WI38 (cell line): Measurements from ENCODE around the gene ATOSA.

Experiments
- H3K4me3 ChIP-seq: 2 replicates; pipeline ENCODE4 v1.5.1; 2011; ENCODE audit warnings: low read depth, mild to moderate bottlenecking, control low read depth, low read length
- TF ChIP-seq, protein P1 (sequence below): IDR thresholded peaks from 2 replicates; pipeline ENCODE4 v1.5.1; 2012; ENCODE audit warnings: low read depth, mild to moderate bottlenecking, control low read depth, low read length

Gene ATOSA

DNA sequence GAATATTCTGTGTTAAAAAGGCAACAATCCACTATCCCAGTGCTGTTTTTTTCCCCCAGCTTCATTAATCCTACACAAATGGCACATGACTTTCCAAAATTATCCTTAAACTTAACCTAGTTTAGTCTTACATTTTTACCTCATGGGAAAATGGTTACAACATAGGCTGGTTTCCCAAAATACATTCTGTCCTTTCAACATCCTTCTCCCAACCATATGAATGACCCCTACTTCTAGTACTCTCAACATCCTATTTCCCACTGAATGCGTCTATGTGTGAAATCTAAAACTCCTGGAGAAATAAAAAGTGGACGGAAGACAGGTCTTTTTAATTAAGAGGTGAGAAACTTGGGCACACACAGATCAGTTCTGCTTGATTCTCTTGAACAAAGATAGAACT, 33.3 kb downstream of the ATOSA start:
- TF ChIP-seq, protein P1, sequence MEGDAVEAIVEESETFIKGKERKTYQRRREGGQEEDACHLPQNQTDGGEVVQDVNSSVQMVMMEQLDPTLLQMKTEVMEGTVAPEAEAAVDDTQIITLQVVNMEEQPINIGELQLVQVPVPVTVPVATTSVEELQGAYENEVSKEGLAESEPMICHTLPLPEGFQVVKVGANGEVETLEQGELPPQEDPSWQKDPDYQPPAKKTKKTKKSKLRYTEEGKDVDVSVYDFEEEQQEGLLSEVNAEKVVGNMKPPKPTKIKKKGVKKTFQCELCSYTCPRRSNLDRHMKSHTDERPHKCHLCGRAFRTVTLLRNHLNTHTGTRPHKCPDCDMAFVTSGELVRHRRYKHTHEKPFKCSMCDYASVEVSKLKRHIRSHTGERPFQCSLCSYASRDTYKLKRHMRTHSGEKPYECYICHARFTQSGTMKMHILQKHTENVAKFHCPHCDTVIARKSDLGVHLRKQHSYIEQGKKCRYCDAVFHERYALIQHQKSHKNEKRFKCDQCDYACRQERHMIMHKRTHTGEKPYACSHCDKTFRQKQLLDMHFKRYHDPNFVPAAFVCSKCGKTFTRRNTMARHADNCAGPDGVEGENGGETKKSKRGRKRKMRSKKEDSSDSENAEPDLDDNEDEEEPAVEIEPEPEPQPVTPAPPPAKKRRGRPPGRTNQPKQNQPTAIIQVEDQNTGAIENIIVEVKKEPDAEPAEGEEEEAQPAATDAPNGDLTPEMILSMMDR: no peak
- H3K4me3 ChIP-seq: no peak overlapping the region

DNA sequence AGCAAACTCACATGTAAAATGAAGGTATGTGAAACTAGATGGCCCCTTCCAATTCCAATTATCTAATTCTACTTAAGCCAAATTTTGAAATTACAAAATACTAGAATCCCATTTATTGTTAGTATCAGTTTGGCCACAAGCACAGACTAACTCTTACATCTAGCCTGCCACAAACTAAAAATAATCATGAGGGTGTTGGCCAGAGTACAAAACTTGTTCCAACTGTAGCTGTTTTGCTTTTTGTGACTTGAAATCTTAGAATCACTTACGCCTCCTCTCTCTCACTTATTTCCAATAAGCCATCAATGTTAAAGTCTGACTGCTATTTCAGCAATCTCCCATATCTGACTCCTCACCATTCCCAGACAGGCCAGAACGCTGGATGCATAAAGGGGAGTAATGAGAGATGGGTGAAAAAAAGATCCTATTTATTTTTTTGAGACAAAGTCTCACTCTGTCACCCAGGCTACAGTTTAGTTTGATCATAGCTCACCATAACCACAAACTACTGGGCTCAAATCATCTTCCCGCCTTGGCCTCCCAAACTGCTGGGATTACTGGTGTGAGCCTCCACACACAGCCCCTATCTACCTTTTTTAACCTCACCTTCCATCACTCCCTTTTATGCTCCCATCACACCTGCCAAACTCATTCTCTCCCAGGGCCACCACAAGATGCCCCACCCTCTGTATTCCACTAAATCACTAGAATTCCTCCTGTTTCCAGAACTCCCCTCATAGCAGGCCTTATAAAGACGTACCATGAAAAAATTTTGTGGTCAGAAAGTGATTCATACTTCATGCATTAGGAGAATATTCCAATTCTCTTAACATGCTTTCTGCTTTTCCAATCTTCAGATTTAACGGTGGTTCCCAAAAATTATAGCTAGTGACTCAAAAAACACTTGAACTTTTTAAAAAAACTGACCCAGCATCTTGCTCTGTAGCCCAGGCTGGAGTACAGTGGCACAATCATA, 36.5 kb downstream of the ATOSA start:
- TF ChIP-seq, protein P1: no peak
- no peak overlapping the region for H3K4me3 ChIP-seq

DNA sequence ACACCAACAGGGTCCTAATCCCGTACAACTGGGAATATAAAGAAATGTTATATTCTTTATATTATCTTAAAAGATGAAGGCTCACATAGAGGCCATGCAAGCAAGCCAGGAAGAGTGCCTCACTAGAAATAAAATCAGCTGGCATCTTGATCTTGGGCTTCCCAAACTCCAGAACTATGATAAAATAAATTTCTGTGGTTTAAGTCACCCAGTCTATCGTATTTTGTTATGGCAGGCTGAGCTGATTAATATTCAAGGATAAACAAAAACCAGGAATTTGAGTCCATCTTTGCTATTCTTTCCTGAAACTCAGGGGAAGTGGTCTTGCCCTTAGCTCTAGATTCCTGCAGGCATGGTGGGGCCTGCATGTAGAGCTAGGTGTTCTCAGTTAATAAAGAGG, 42.7 kb downstream of the ATOSA start:
- TF ChIP-seq, protein P1: no peak
- no peak overlapping the region for H3K4me3 ChIP-seq

DNA sequence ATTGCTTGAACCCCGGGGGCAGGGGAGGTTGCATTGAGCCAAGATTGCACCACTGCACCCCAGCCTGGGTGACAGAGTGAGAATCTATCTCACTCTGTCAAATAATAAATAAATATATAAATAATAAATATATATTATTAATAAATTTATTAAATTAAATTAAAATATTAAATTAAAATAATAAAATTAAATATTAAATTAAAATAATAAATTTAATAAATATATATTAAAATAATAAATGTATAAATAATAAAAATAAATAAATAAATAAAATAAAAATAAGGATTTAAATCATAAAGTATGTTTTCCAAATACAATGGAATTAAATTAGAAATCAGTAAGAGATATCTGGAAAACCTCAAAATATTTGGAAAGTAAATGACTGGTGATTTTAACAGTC, 43.3 kb downstream of the ATOSA start:
- TF ChIP-seq, protein P1: no peak
- H3K4me3 ChIP-seq: no peak overlapping the region
